Hindlimb muscle (tissue), 1 donor: ENCODE results near the gene SH2B3. TPM values are rescaled to one million over a fixed set of nuclear protein-coding genes. Genes with fewer than 3 reads are reported as not detected.
"Not testable (repeated sequence)": the region's sequence is repeated elsewhere in the genome, so short reads cannot be mapped to it uniquely, and the experiment has no call there.

ENCODE experiments used
- DNase-seq: peaks from one replicate; pipeline ENCODE4 v3.0.0-alpha.2; 2013
- polyA plus RNA-seq: library from polyadenylated mRNA; unstranded; fragments of 120-200 nt; gene quantifications from one replicate; pipeline ENCODE4 v1.2.1, GENCODE V29; 2013; ENCODE audit not compliant: insufficient read length

Gene SH2B3
- polyA plus RNA-seq, 1 donor = 19.1 TPM

- no peak for DNase-seq
These were observed 17.9 kb upstream of the SH2B3 start for GRCh38 chr12:111387747-111388323.

DNA sequence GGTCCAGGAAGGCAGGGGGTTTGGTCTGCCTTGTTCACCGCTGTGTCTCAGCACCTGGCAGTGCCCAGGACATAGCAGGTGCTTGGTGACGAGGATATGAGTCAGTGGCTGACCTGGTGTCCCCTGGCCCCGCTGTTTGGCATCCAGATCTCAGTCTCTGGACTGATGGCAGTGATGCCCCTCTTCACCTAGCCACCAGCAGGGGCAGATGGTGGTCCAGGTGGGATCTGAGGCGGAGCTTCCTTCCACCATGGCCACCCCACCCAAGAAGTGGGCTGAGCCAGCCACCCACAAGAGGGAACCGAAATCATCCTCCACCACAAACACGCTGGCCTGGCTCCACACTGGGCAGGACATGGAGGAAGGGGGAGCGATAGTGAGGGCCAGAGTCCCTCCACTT lies 16.1 kb upstream of the SH2B3 start:
- DNase-seq = no peak

GRCh38 chr12:111390910-111391309 lies 14.8 kb upstream of the SH2B3 start:
- no peak for DNase-seq

DNA sequence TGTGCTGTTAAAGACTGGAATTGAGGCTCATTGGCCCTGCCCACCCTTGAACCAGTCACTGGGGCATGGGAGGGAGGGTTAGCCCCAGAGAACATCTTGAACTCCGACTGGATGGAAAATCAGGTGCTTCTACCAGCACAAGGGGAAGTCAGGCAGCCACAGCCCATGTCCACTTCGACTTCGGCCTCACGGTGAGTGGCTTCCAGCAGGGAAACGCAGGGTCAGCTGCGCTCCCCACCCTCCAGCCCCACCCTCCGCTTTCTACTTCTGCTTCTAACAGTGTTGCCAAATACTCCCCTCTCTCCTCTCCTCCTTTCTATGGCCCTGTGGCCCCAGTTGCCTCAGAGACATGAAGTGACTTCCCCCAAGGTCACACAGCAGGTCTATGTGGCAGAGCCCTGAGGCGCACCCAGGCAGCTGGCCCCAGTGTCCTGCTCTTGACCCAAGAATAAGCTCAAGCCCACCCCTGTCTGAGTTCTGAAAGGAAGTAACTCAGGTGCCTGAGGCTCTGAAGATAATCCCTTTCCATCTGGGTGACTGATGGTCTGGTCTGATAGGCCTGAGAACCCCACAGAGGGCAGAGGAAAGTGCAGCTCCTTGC lies 11.9 kb upstream of the SH2B3 start:
- DNase-seq = no peak

DNA sequence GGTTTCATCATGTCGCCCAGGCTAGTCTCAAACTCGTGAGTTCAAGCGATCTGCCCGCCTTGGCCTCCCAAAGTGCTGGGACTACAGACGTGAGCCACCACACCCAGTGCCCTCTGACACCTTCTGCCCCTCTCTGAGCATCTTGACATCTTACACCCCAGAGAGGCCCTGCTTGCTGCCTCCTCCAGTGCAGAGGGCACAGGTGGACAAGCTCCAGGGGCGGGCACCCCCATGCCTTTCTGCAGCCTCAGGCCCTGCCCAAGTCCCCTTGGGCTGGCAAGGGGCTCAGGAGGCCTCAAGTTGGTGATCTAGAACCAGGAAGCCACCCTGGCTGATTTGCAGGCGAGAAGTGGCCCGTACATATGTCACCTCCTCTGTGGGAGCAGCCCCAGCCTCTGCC lies 11.2 kb upstream of the SH2B3 start:
- no peak for DNase-seq

GRCh38 chr12:111395336-111396187 lies 10.2 kb upstream of the SH2B3 start:
- no peak for DNase-seq

GRCh38 chr12:111396271-111396670 lies 9.5 kb upstream of the SH2B3 start:
- not testable (repeated sequence) for DNase-seq

DNA sequence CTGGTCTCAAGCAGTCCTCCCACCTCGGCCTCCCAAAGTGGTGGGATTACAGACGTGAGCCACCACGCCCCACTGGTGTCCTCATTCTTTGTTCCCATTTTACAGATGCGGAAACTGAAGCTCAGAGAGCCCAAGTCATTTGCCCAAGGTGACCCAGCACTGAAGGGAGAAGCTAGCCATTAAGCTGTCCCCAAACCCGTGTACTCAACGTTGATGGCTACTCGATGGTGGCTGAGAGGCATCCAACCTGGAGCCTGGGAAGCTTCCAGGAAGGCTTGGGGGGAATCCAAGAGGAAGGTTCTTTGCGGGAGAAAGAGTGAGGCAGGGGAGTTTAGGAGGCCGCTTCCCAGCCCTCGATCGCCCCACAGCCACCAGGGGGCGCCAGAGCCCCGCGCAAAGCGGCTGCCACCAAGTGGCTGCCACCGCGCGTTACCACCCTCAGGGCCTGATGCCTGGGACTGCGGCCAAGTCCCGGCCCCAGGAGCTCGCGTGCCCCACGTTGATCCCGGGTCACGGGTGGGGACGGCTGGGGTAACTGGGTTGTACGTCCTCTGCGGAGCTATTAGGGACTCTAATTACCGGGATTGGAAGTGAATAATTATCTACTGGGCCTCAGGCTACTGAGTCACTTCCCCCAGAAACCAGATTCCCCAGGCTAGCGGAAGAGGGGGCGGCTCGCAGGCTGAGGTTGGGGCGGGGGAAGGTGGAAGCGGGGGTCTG lies 8.8 kb upstream of the SH2B3 start:
- DNase-seq = peak; percentile 80

GRCh38 chr12:111398530-111398929 lies 7.2 kb upstream of the SH2B3 start:
- no peak for DNase-seq

- DNase-seq = not testable (repeated sequence)
These were observed 5.8 kb upstream of the SH2B3 start for GRCh38 chr12:111399741-111400404.

GRCh38 chr12:111401167-111401605 lies 4.5 kb upstream of the SH2B3 start:
- no peak for DNase-seq

DNA sequence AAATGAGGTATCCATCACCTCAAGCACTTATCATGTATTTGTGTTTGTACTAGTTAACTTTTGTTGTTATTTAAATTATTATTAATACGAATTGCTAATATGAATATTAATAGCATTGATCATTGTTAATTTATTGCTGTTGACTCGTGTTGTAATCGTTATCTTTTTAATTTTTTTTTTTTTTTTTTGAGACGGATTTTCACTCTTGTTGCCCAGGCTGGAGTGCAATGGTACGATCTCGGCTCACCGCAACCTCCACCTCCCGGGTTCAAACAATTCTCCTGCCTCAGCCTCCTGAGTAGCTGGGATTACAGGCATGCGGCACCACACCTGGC lies 3.3 kb upstream of the SH2B3 start:
- not testable (repeated sequence) for DNase-seq

GRCh38 chr12:111404362-111405148 lies 1.2 kb upstream of the SH2B3 start:
- no peak for DNase-seq

DNA sequence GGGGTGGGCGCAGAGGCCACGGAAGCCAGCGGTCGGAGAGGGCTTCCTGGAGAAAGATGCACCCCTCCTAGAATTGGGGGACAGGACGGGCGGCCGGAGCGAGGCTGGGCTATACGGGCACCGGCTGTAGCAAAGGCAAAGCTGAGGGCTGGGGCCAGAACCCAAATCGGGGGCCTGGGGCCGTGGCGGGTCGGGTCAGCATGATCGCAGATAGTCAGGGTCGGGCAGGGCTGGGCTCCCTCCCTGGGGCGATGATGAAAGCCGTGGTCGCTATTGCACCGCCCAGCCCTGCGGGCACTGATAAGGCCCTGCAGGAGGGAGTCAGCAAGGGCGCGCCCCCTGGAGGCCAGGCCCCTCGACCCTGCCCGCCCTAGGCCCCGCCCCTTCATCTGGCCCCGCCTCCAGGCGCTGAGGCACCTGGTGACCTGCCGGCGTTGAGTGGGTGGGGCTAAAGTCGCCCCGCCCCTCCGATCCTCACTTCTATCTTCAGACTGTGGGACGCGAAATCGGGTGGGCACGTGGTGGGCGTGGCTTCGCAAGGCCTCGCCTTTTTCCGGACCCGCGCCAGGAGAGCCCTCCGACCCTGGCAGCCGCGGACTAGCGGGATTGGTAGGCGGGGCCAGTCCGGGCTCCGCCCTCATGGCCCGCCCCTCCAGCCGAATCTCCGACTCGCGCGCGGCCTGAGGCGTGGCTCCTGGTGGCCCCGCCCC lies 419 bp upstream of the SH2B3 start:
- peak; percentile 86 for DNase-seq

- peak; percentile 47 for DNase-seq
These were observed 1.0 kb downstream of the SH2B3 start for GRCh38 chr12:111406474-111407376.

- peak; percentile 66 for DNase-seq
These were observed 1.8 kb downstream of the SH2B3 start for GRCh38 chr12:111407377-111408115.

DNA sequence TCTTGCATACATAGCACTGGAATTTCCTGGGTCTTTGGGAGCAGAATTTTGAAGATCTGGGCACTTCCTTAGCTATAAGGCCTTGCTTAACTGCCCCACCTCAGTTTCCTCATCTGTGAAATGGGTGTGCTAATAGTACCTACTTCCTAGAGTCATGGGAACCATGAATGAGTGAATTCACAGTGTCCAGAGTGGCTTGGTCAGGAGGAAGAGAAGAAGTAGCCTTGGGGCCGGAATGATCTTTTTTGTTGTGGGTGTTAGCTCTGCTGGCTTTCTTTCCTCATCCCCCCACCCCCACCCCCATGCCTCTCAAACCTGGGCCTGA lies 2.4 kb downstream of the SH2B3 start:
- no peak for DNase-seq

DNA sequence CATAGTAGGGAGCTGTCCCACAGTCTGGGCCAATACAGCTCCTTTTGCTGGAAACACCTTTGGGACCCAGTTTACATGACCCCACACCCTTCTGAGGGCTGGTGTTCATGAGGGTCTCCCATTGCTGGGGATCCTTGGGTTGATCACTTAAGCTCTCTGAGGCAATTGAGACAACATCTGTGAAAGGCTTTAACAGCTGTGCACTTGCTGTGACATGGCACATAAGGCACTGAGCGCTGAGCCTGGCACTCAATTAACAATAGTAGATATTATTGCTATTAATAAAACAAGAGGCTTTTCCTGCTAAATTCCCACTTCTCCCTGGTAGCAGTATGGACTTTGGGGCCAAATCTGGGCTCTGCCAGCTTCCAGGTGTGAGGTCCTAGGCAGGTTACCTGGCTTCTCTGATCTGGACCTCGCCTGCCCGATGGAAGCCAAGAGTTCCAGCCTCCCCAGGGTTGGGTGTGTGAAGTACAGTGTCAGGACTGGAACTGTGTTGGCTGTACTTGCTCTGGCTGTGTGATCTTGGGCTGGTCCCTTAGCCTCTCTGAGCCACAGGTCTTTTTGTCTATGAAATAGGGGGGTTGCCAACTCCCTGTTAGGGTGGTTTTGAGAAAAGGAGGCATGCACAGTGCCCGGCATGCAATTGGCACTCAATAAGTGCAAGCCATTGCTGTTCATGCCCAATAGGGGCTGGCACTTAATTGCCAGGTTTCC lies 3.1 kb downstream of the SH2B3 start:
- no peak for DNase-seq

- DNase-seq = no peak
These were observed 3.7 kb downstream of the SH2B3 start for GRCh38 chr12:111409403-111409779.
